HS-5 (cell line): ENCODE data around the gene NLRC5.

Experiments
- DNase-seq: peaks from one replicate; pipeline ENCODE4 v3.0.0-alpha.2; 2012; ENCODE audit warnings: low read depth

Gene NLRC5, protein sequence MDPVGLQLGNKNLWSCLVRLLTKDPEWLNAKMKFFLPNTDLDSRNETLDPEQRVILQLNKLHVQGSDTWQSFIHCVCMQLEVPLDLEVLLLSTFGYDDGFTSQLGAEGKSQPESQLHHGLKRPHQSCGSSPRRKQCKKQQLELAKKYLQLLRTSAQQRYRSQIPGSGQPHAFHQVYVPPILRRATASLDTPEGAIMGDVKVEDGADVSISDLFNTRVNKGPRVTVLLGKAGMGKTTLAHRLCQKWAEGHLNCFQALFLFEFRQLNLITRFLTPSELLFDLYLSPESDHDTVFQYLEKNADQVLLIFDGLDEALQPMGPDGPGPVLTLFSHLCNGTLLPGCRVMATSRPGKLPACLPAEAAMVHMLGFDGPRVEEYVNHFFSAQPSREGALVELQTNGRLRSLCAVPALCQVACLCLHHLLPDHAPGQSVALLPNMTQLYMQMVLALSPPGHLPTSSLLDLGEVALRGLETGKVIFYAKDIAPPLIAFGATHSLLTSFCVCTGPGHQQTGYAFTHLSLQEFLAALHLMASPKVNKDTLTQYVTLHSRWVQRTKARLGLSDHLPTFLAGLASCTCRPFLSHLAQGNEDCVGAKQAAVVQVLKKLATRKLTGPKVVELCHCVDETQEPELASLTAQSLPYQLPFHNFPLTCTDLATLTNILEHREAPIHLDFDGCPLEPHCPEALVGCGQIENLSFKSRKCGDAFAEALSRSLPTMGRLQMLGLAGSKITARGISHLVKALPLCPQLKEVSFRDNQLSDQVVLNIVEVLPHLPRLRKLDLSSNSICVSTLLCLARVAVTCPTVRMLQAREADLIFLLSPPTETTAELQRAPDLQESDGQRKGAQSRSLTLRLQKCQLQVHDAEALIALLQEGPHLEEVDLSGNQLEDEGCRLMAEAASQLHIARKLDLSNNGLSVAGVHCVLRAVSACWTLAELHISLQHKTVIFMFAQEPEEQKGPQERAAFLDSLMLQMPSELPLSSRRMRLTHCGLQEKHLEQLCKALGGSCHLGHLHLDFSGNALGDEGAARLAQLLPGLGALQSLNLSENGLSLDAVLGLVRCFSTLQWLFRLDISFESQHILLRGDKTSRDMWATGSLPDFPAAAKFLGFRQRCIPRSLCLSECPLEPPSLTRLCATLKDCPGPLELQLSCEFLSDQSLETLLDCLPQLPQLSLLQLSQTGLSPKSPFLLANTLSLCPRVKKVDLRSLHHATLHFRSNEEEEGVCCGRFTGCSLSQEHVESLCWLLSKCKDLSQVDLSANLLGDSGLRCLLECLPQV (N-terminal part only)

DNA sequence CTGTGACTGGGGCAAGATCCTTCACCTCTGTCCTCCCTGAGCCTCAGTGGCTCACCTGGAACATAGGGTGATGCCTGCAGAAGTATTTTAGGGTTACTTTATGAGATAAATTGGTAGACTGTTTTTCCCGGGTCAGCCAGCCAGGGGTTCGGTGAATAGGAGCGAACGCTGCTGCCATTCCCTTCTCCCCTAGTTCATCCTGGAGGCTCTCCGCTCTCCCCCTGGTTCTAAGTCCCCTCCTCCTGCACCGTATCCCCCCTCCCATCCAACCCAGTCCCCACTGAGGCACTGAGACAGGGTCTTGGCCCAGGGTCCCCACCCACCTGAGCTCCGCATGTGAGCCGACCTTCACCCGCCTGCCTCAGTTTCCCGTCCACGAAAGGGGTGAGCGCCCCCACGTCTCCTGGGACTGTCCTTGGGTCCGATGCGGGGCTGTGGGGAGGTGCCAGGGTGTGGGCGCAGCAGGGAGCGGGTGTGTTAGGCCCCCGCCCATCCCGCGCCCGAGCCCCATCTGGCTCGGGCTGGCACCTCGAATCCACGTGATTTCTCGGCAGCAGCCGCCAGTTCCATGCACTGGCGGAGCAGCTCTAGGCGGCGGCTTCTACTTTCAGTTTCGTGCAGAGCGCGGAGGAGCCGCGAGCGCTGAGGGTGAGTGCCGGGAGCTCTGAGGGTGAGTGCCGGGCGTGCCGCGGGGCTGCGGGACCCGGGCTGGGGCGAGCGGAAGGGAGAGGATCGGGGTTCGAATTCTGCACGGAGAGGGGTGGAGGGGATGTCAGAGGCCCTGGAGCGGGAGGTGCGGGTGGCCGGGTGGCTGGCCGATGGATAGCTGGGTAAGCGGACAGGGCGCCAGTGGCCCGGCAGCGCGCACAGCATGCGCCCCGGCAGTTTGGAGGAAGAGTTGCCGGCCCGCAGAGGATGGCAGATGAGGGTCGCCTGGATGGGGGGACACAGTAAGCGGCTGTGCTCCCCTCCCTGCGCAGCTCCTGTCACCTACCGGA lies at the start of gene NLRC5:
NLRC5 (plus strand) TSS at position 610 of the 998 bp plus-strand sequence. CDS start 31,156 bp downstream, outside the sequence.
- DNase-seq: no peak

DNA sequence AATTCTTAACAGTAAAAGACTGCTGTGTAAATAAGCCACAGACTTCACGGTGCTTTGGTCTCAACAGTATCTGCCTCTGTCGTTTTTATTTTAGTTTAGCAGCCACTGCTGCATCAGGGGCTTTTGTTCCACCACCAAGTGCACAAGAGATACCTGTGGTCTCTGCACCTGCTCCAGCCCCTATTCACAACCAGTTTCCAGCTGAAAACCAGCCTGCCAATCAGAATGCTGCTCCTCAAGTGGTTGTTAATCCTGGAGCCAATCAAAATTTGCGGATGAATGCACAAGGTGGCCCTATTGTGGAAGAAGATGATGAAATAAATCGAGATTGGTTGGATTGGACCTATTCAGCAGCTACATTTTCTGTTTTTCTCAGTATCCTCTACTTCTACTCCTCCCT lies 49.6 kb upstream of the NLRC5 start:
- DNase-seq: no peak

DNA sequence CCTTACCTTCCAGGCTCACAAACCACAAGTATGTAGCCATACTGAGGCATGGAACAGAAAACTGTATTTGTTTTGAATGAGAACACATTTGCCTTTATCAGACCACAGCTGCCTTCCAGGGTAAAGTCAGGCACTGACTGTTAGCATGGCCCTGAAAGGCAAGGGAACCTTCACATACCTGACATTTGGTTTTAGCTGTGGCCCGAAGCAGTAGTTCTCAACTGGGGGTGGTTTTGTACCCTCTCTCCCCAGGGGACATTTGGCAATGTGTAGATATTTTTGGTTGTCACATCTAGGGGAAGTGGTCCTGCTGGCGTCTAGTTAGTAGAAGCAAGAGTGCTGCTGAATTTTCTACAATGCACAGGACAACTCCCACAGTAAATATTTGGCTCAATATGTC lies 48.3 kb upstream of the NLRC5 start:
- no peak for DNase-seq

DNA sequence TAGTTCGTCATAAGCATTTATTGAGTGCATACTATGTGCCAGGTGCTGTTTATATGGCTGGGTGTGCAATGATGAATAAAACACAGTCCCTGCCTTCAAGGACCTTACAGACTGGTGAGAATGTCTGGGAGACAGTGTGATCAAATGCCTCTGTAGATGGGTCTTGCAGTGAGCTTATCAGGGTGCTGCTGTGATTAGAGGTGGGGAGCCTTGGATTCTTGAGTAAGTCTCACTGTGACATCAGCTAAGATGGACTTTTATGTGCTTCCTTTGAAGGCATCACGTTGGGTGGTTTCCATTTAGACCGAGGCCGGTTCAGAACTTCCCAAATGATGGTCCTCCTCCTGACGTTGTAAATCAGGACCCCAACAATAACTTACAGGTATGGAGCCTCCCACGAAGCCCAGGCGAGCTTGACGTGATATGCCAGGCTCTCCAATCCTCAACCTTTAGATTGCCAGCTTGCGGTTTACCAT lies 47.5 kb upstream of the NLRC5 start:
- no peak for DNase-seq

GRCh38 chr16:56943761-56944375 lies 45.5 kb upstream of the NLRC5 start:
- DNase-seq: no peak

DNA sequence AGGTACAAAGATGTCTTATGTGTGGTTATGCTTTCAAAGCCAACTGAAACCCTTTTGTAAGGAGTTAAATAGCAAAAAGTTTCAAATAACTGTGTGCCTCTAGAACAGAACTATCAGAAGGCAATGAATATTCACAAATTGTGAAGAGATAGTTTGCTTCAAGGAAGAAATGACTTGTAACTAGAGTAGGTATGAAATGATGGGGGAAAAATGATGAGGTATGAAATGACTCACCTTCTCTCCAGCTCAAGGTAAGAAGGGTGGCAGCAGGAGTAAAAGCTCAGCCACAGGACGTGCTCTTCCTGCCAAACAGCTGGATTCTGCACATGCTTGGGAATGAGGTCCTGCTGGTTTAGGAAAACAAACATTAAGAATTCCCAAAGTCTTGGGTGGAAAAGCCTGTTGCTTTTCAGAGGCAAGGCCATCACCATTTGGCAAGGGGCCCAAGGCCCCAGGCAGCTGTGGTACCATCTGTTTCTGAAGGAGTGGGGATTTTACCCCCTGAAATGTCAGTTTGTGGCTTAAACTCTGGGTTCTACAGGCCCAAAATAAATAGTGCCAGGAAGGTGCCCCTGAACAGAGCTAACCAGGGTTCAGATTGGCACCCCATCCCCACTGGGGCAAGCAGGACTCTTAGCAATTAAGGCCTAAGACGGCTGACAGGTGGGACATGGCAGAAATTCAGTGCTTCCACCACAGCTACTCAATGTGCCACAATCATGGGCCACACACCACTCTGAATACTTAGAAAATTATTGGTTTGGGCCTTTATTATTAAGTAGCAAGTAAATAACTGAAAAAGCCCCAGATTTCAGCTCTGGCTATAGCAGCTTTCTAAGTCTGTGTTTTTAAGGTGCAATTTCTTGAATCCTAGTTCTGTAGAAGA lies 44.2 kb upstream of the NLRC5 start:
- DNase-seq: no peak

DNA sequence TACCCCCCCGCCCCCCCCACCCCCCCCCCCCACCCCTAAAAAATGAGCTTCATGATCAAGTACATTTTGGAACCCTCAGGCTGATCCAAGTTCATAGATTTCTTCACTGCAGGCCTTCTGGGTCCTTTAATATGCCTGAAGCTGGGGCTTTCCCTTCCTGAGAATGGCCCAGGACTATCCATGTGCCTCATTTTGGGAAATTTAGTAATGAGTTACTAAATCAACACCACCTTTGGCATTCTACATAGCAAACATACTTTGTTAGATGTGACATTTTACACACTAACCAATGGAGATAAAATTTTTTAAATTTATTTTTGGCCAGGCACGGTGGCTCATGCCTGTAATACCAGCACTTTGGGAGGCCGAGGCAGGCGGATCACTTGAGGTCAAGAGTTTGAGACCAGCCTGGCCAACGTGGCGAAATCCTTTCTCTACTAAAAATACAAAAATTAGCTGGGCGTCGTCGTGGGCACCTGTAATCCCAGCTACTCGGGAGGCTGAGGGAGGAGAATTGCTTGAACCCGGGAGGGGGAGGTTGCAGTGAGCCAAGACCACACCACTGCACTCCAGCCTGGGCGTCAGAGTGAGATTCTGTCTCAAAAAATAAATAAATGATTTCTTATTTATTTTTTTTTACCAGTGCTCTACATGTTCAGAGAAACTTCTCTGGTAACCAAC lies 43.4 kb upstream of the NLRC5 start:
- no peak for DNase-seq

DNA sequence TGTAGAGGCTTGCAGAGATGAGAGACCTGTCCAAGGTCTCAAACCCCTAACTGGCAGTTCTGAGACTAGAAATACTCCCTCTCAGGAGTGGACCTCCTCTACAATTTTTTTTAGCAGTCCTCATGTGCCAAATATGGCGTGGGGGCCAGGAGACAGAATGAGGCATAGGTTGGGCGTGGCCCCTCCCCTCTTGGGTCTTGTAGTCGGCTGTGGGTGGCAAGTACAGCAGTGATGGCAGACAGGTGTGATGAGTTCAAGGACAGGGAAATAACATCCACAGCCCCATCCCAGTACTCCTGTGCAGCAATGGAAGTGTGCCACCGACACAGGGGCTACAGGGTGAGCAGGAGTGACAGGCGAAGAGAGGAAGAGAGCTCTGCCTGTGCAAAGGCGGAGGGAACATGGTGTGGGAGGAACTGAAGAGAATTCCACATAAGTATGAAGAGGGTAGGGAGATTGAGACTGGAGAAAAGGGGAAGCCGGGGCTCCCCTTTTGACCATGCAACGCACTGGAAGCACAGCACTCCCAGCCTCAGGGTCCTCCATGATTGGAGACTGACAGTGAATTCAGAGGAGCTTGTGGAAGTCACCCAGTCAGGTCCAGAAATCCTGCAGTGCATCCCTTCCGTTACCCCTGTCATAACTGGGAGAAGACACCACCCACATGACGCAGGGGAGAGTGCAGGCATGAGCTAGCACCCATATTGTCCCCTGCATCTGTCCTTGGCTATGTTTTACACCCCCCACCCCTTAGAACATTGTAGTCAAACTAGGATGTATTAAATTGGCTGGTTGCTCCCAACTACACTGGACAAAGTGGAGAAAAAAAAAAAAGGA lies 42.4 kb upstream of the NLRC5 start:
- no peak for DNase-seq

GRCh38 chr16:56947604-56947995 lies 41.8 kb upstream of the NLRC5 start:
- no peak for DNase-seq

DNA sequence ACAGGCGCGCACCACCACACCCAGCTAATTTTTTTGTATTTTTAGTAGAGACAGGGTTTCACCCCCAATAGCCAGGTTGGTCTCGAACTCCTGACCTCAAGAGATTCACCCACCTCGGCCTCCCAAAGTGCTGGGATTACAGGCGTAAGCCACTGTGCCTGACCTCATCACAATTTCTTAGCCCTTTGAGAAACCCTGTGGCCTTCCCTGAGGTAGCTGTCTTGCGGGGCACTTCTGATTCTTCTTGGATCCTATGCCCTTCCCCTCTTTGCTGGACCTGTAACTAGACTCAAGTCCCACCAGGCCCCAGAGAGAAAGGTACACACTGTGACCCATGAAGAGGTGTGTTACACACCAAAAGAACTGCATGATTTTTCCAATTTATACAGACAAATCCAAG lies 41.1 kb upstream of the NLRC5 start:
- DNase-seq: no peak

DNA sequence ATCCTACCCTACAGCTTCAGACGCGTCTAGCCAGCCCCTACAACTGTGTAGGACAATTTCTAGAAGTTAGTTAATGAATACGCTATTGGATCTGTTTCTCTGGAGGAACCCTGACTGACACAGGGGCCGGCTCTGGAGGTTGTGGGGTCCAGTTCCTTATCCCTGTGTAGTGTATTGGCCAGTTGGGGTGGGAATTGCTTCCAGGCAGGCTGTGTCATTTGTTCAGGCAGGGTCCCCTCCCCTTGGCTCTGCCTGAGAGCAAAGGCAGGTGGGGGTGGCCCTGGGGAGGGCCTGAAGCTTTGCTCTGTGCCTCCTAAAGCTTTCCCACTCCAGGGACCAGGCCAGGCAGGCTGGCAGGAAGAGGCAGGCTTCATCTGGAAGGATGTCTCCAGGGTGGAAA lies 39.3 kb upstream of the NLRC5 start:
- DNase-seq: no peak

GRCh38 chr16:56950455-56950854 lies 38.9 kb upstream of the NLRC5 start:
- no peak for DNase-seq

GRCh38 chr16:56950881-56951771 lies 38.2 kb upstream of the NLRC5 start:
- no peak for DNase-seq

- DNase-seq: no peak
Measured at GRCh38 chr16:56953006-56953405, 36.4 kb upstream of the NLRC5 start.

DNA sequence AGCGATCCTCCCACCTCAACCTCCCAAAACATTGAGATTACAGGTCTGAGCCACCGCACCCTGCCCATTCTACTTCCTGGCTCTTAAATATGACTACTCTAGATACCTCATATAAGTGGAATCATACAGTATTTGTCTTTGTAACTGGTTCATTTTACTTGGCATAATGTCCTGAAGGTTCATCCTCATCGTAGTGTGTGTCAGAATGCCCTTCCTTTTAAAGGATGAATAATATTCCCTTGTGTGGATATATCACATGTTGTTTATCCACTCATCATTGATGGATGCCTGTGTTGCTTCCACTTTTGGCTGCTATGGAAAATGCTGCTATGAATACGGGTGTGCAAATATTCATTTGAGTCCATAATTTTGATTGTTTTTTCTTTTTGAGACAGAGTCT lies 33.3 kb upstream of the NLRC5 start:
- DNase-seq: no peak

- no peak for DNase-seq
Measured at GRCh38 chr16:56956756-56957155, 32.6 kb upstream of the NLRC5 start.
